B cell (primary cell): ENCODE measurements around the gene ZBTB25. TPM values are rescaled to one million over a fixed set of nuclear protein-coding genes. Genes with fewer than 3 reads are reported as not detected.
A peak's percentile ranks its signal among the peaks of the same experiment; 100 is the strongest.

Experiments used
- ATAC-seq: fragments of 200-7000 bp; cut with Tn5 transposase; one replicate; pipeline ENCODE4 v1.10.0; 2021; ENCODE audit warnings: low read depth, mild to moderate bottlenecking, moderate number of reproducible peaks, moderate library complexity
- CTCF ChIA-PET: fragments of 350-600 bp; sonication (Branson Sonifier 250); formaldehyde crosslinking; loops from one replicate; lab custom pipeline; 2021; ENCODE audit warnings: antibody characterized with exemption, inconsistent platforms; lab: Charles Lee
- POLR2A ChIA-PET: fragments of 350-600 bp; sonication (Branson Sonifier 250); formaldehyde crosslinking; loops from one replicate; lab custom pipeline; 2021; ENCODE audit warnings: antibody characterized with exemption; lab: Charles Lee
- DNase-seq: peaks from one replicate; pipeline ENCODE4 v3.0.0; 2013
- H2AFZ ChIP-seq: 2 replicates; pipeline ENCODE4 v1.6.1; 2012; ENCODE audit warnings: mild to moderate bottlenecking, low read depth, low read length; ENCODE audit not compliant: insufficient read depth, poor library complexity, severe bottlenecking
- H3K27ac ChIP-seq, 2 donors: 1 replicate in 1 of 2; 2 replicates in 1 of 2; pipeline ENCODE4 v1.5.1; 2012 to 2013; ENCODE audit warnings: low read length in 2 of 2, mild to moderate bottlenecking in 2 of 2, moderate library complexity in 1 of 2
- H3K27me3 ChIP-seq, 4 experiments: fragments of 200-600 bp in 1 of 4; sonication (generic) in 1 of 4; replicated peaks in 1 of 4; 1 replicate in 2 of 4; 2 replicates in 2 of 4; pipeline versions ENCODE4 v1.6.1 to v1.7.0; 2013 to 2016; ENCODE audit warnings: low read length in 3 of 4, mild to moderate bottlenecking in 2 of 4, mixed read lengths in 1 of 4, moderate library complexity in 1 of 4; ENCODE audit not compliant: insufficient read depth in 4 of 4, control insufficient read depth in 3 of 4; ENCODE audit errors: control extremely low read depth in 1 of 4
- H3K36me3 ChIP-seq, 2 experiments: replicated peaks in 1 of 2; 1 replicate in 1 of 2; 2 replicates in 1 of 2; pipeline versions ENCODE4 v1.6.1 to v1.7.1; 2013; ENCODE audit warnings: low read length in 1 of 2; ENCODE audit not compliant: insufficient read depth in 2 of 2, control insufficient read depth in 1 of 2; ENCODE audit errors: control extremely low read depth in 1 of 2, extremely low read depth in 1 of 2
- H3K4me1 ChIP-seq, 2 donors: fragments of 200-600 bp in 1 of 2; sonication (generic) in 1 of 2; 1 replicate in 1 of 2; 2 replicates in 1 of 2; pipeline versions ENCODE4 v1.5.1 to v1.6.1; 2013 to 2017; ENCODE audit warnings: low read length in 2 of 2; ENCODE audit not compliant: control insufficient read depth in 2 of 2, insufficient read depth in 2 of 2
- H3K4me2 ChIP-seq: replicated peaks from 2 replicates; pipeline ENCODE3; 2012; ENCODE audit warnings: mild to moderate bottlenecking, low read depth, low read length; ENCODE audit not compliant: poor library complexity, severe bottlenecking
- H3K4me3 ChIP-seq, 5 experiments: fragments of 200-600 bp in 1 of 5; sonication (generic) in 1 of 5; 1 replicate in 3 of 5; 2 replicates in 2 of 5; pipeline versions ENCODE4 v1.5.1 to v1.7.0; 2011 to 2016; ENCODE audit warnings: low read length in 4 of 5, mild to moderate bottlenecking in 4 of 5, low read depth in 2 of 5, control low read depth in 1 of 5, moderate library complexity in 1 of 5; ENCODE audit not compliant: insufficient read depth in 1 of 5; ENCODE audit errors: control extremely low read depth in 1 of 5, extremely low read depth in 1 of 5
- H3K79me2 ChIP-seq: fragments of 200-600 bp; sonication (generic); one replicate; pipeline ENCODE4 v1.6.0; 2016; ENCODE audit warnings: low read length; ENCODE audit not compliant: control insufficient read depth, insufficient read depth
- H3K9ac ChIP-seq: fragments of 200-600 bp; sonication (generic); 2 replicates; pipeline ENCODE4 v1.6.1; 2017; ENCODE audit warnings: mild to moderate bottlenecking, low read length, moderate library complexity
- H3K9me3 ChIP-seq, 3 donors: one replicate each; pipeline versions ENCODE4 v1.6.1 to v1.7.1; 2013; ENCODE audit warnings: low read length in 2 of 3; ENCODE audit not compliant: control insufficient read depth in 2 of 3, insufficient read depth in 1 of 3; ENCODE audit errors: control extremely low read depth in 1 of 3
- H4K20me1 ChIP-seq: 2 replicates; pipeline ENCODE4 v1.6.0; 2012; ENCODE audit warnings: mild to moderate bottlenecking, low read length; ENCODE audit not compliant: insufficient read depth, control insufficient read depth, poor library complexity, severe bottlenecking
- H3K27ac Mint-ChIP-seq: one replicate; pipeline ENCODE4 v1.8.0; 2021; ENCODE audit warnings: mixed read lengths
- H3K27me3 Mint-ChIP-seq: one replicate; pipeline ENCODE4 v1.8.0; 2021; ENCODE audit warnings: mixed read lengths
- H3K4me1 Mint-ChIP-seq: one replicate; pipeline ENCODE4 v1.8.0; 2021; ENCODE audit warnings: mixed read lengths
- H3K4me3 Mint-ChIP-seq: one replicate; pipeline ENCODE4 v1.8.0; 2021; ENCODE audit warnings: mixed read lengths
- H3K9me3 Mint-ChIP-seq: one replicate; pipeline ENCODE4 v1.8.0; 2022; ENCODE audit warnings: mixed read lengths; ENCODE audit not compliant: insufficient read depth
- CTCF ChIP-seq: fragments of 200-600 bp; IDR thresholded peaks from one replicate; pipeline ENCODE4 v1.8.0; 2022; ENCODE audit warnings: antibody characterized with exemption, mild to moderate bottlenecking
- EZH2 ChIP-seq: IDR thresholded peaks from 2 replicates; pipeline ENCODE4 v1.6.1; 2012; ENCODE audit warnings: borderline replicate concordance, low read depth, mild to moderate bottlenecking, moderate library complexity, low read length; ENCODE audit not compliant: insufficient read depth, poor library complexity, severe bottlenecking
- WGBS: methylation state at CpG from one replicate; pipeline ENCODE4 v1.1.5; 2013; ENCODE audit warnings: missing lambda C conversion rate; ENCODE audit not compliant: insufficient coverage; 5-methylcytosine and 5-hydroxymethylcytosine counted together
- intact Hi-C: fragments of 100-400 bp; cut with micrococcal nuclease; formaldehyde crosslinking; loops from one replicate; pipeline ENCODE4 v1.10.0; 2022
- polyA plus RNA-seq: library from polyadenylated mRNA; depleted of rRNA; stranded (reverse); fragments of >200 nt; gene quantifications from 2 replicates; pipeline ENCODE4 v1.2.3, GENCODE V29; 2012
- total RNA-seq, 2 donors: library from RNA; stranded (reverse); fragments of 120-200 nt in 1 of 2; gene quantifications; 1 replicate in 1 of 2; 2 replicates in 1 of 2; pipeline versions ENCODE4 v1.2.3 to v1.2.4, GENCODE V29; 2013 to 2022

The ZBTB25 gene
- total and polyA plus RNA-seq, 2 donors (not counting 1 experiment from before 2014, with no cell fraction given): 20.8 to 45.7 TPM

GRCh38 chr14:64550621-64551333 is 47.1 kb upstream of the ZBTB25 start:
- peaks cover 13% of the 10 kb centered on the region for H3K4me1 Mint-ChIP-seq
- peaks cover 35% of the 10 kb centered on the region for H3K27me3 Mint-ChIP-seq
- ATAC-seq: no peak
- no peaks in the 10 kb centered on the region for H3K36me3 ChIP-seq
- DNase-seq: no peak
- no peaks in the 10 kb centered on the region for H3K79me2 ChIP-seq
- peaks cover 0 to 21% (median 13%) of the 10 kb centered on the region in 4 experiments for H3K27me3 ChIP-seq
- ChIA-PET POLR2A (no interaction called here), CTCF (interaction anchor here (0.8 to 1.9 kb wide), 2 partner anchors 11 to 86 kb away, joined by 3 to 5 read pairs; partner anchors contain the start of gene HSPA2)
- no CpG with 5 or more reads among the region's 7 CpGs for WGBS
- no peak overlapping the region for H3K27ac ChIP-seq
- peaks cover 13 to 16% of the 10 kb centered on the region in 2 donors for H3K4me1 ChIP-seq
- H3K27ac Mint-ChIP-seq: no peak overlapping the region
- peak overlapping the region; percentile 78 for H2AFZ ChIP-seq
- no peak overlapping the region for H3K9ac ChIP-seq
- peaks cover 0 to 1% (median 0%) of the 10 kb centered on the region in 3 donors for H3K9me3 ChIP-seq
- intact Hi-C loops: no loop called here
- H3K4me3 ChIP-seq: peak overlapping the region in 1 of 5 experiments; percentile 71
- H4K20me1 ChIP-seq: no peaks in the 10 kb centered on the region
- H3K4me2 ChIP-seq: peak overlapping the region; percentile 88
- peak overlapping the region; percentile 84 for H3K4me3 Mint-ChIP-seq
- H3K9me3 Mint-ChIP-seq: no peaks in the 10 kb centered on the region
- TF ChIP-seq CTCF: no peak
- no peak for TF ChIP-seq EZH2
